HG02885 (cell line): ENCODE measurements around the gene PIGV.

Experiments
- ATAC-seq: cut with Tn5 transposase; IDR thresholded peaks from one replicate; pipeline ENCODE4 v1.9.1; 2021; ENCODE audit warnings: mild to moderate bottlenecking; ENCODE audit not compliant: unreplicated experiment, poor library complexity

PIGV gene

DNA sequence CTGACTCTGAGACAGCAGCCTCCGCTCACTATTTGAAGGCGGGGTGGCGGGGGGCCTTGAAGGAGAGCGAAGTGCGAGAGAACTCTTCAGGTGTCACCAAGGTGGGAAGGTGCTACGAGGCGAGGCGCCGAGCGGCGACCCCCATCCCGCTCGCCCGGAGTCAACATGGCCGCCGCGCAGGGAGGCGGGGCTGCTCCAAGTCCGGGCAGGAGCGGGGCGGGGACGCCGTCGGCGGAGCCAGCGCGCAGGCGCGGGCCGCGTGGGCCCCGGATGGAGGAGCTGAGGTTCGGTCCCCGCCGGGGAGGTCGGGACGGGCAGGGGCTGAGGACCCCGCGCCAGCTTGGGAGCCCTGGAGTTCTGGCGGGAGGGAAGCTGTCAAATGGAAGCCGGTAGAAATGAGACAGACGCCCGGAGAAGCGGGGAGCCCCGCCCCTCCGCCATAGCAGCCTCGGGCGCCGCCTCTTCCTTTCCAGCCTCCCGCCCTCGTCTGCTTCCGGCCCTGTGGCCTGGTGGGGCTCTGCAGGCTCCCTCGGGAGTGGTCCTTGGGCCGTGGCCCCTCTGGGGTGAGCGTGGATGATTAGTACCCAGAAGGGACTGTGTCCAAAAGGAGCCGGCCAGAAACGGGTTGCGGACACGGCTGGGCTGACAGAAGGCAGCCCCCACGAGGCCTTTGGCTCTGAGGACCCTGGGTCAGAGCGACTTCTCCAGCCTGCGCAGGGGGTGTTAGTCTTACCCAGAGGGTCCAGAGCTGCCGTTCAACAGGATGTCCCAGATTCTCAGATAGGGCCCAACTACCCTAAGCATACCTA lies at the start of gene PIGV:
PIGV (plus strand) TSS at position 245 of the 809 bp plus-strand sequence. CDS start 2,866 bp downstream, outside the sequence.
- peak; percentile 70 for ATAC-seq

DNA sequence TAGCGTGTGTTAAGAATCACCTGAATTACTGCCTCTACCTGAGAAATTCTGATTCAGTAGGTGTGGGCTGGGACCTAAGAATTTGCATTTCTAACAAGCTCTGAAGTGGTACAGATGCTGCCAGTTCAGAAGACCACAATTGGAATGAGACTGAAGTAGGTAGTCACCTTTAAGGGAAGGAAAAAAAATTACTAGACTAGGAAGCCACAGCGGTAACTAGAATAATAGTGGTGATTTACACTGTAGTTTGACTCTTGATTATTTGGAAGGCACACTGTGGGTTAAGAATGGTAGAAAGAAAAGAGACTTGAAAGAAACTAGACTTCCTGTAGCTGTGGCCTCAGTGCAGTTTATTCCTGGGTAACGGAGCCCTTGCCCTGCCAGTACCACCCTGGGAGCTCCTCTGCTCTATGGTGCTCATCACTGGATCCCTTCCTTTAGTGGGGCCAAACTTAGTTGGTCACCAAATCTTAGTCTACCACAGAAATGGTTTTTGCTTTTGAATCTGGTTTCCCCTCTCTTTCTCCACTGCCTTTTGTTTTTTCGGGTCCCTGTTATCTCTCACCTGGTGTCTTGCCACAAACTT lies 48.3 kb upstream of the PIGV start:
- ATAC-seq, result no peak

DNA sequence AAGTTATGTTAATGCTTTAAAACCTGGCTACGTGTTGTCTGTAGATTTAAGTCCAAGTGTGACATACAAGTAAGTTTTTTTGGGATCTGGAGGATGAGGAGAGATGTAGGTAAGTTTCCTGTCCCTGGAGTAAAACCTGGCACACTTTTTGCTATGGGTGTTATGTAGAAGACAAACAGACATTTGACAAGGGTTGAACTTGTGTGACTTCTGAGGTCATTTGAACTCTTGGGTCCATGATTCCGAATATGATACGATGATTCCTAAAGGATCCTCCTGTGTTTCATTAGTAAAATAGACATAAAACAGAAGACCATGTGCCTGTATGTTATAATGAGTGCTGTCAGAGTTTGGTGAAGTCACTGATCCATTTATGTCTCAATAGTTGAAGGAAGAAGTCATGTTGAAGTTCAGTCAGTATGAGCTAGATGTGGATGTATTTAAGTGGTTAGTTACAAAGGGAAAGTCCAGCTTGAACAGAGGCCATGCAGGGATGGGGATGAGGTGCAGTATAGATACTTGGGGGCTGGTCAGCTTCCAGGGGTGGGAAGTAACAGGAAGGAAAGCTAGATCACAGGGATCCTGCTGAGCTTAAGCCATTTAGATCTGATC lies 47.6 kb upstream of the PIGV start:
- ATAC-seq, result no peak

DNA sequence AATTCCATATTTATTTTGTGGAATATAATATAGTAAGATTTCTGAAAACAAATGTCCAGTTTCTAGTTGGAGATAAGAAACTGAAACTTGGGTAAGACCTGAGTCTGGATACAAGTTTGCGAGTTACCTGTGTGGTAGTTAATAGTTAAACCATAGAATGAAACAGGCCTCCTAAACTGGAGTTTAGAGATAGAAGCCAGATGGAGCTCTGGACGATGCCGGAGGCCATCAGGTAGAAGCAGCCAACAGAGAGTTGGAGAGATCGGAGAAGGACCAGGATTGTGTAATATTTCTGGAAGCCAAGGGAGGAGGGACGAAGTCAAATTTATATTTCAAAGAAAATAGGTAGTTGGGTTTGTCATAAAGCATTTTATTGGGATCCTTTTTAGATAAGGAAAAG lies 46.8 kb upstream of the PIGV start:
- no peak for ATAC-seq

DNA sequence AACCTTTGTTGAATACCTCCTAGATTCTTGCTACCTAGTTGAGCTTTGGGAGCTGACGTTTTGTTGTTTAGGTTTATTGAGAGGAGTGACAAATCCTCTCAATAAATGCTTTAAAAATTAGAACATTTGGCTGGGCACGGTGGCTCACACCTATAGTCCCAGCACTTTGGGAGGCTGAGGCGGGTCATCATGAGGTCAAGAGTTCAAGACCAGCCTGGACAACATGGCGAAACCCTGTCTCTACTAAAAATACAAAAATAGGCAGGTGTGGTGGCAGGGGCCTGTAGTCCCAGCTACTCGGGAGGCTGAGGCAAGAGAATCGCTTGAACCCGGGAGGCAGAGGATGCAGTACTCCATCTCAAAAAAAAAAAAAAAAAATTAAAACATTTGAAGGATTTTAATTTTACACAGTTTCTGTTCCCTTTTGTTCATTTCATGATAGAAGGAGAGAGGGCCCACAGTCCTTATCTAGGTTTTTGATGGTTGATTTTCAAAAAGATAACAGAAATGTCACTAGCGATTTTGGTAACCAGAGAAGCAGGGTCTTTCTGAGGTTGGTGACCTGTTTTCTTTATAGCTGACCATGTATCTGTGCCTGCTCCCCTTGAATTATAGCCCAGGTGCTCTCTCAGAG lies 44.2 kb upstream of the PIGV start:
- no peak for ATAC-seq

DNA sequence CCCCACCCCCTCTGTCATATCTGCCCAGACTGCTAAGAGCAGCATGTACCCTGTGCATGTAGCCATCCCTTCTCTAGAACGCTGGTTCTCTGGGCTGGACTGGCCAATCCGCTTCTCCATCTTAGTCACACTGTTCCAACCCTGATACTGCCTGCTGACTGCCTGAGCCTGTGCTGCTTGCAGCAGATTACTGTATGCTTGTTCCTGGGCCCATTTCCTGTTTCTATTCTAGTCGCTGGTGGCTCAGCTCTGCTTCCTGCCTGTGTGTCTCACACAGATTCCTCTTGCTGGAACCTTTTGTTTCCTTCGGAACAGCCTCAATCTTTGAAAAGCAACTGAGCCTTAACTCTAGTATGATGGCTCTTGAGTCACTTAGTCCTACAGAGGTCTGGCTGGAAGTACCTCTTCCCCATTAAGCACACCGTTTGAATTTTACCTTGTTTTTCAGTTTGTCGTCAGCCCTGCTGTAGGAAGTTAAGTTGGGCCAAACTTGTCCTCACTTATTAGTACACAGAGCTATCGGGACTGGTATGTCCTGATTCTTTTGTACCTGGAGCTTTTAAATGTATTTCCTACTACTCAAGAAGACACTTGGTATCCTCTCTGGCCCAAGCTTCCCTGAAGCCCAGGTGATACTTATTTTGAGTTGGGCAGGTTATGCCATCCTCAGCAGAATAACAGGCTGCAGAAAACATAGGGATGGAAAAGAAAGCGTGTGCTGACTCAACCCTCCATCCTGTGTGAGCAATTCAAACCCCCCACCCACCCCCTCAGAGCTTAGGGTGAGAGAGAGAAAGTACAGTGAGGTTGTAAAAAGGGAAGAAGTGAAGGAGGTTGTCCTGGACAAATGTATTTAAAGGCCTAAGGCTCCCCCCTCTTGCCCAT lies 43.4 kb upstream of the PIGV start:
- ATAC-seq, result peak; percentile 96

DNA sequence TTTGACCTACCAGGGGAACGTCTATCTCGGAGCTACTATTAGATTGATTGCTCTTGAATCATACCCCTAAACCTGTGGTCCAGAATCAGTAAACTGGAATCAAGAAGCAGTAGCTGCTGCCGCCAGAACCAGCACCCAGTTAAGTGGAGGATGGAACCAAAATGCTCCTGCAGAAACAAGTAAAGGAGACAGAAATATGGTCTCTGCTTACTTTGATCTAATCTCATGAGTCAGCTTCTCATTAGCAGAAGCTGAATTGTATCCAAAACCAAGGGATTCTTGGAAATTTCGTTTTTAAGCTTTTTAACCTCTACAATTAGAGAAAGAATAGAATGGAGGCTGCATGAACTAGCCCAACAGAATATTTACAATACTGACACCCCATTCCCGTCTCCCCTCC lies 42.6 kb upstream of the PIGV start:
- no peak for ATAC-seq

DNA sequence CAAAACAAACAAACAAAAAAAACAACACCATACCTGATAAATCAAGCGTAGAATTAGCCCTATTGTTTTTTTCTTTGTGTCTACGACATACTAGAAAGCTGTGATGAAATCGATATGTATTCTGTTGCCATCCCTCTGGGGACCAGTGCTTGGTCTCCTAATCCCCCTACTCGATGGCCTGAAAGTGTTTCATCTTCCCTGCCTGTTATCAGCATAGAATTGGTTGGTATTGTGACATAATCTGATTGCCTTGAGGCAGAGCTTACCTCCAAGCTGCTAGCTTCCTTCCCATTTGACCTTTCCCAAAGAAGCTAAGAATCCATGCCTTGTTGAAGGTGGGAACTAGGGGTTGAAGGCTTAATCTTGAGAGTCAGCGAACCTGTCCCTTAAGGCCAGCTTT lies 40.7 kb upstream of the PIGV start:
- no peak for ATAC-seq

DNA sequence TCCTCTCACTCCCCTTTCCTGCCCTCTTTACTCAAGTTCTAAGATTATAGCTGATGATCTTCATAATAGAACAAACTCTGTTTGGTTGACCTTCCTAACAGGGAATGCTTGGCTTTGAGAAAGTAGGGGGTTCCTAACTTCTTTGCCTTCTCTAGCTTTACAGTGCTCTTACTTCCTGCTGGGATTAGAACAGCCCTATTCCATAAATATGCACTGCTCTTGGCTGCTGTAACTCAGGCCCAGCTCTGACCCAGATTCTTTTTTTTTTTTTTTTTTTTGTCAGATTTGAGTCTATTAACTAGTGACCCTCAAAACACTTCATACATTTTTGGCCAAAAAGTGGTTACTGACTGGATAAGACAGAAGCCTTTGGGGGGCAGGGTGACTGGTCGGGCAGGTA lies 39.4 kb upstream of the PIGV start:
- ATAC-seq, result no peak

DNA sequence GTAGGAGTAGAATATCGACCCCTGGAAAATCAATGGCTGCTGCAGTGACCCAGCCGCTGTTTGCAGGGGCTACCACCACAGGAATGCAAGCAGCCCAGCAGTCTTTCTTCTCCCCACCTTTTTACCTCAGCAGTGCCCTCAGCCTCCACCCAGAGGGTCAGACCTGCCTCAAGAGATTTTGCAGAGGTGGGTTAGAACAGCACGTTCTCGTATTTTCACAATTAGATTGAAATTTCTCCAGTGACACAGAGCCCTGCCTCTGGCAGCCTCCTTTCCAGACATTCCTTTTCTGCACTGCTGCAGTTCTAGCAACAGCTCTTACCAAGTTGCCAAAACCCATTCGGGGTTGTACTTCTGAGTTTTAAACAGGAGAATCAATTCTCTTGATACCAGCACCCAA lies 38.3 kb upstream of the PIGV start:
- no peak for ATAC-seq

DNA sequence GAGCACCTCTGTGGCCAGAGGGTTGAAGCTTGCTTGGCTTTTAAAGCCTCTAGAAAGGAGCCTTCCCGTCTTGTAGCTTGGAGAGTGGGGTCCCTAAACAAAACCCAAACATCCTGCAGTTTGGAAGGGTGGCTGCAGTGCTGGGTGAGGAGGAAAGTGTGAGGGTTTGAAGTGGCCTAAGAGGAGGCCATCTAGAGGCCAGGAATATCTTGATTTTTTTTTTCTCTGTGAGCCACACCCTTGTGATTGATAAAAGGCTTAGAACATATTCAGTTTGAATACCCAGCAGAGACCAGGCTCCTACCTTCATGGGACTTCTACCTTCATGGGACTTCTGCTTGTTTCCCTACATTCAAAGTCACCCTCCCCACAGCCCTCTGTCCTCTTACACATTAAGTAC lies 37.3 kb upstream of the PIGV start:
- ATAC-seq, result no peak

DNA sequence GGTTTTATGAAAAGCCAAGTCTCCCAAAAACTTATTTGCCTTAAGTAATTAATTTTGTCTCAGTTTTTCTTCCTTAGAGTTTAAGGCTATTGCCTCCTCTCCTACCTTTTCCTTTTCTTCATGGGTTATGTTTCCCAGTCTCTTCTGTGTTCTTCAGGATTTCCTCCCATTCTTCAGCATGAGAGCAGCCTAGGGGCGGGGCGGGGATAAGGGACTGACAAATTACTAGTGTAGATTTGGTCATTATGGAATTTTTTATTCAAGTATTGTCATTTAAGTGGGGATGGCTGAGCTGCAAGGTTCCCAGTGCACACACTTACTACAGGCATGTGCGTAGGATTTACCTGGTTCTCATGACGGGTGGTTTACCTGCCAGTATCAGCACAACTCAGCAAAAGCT lies 35.2 kb upstream of the PIGV start:
- no peak for ATAC-seq

DNA sequence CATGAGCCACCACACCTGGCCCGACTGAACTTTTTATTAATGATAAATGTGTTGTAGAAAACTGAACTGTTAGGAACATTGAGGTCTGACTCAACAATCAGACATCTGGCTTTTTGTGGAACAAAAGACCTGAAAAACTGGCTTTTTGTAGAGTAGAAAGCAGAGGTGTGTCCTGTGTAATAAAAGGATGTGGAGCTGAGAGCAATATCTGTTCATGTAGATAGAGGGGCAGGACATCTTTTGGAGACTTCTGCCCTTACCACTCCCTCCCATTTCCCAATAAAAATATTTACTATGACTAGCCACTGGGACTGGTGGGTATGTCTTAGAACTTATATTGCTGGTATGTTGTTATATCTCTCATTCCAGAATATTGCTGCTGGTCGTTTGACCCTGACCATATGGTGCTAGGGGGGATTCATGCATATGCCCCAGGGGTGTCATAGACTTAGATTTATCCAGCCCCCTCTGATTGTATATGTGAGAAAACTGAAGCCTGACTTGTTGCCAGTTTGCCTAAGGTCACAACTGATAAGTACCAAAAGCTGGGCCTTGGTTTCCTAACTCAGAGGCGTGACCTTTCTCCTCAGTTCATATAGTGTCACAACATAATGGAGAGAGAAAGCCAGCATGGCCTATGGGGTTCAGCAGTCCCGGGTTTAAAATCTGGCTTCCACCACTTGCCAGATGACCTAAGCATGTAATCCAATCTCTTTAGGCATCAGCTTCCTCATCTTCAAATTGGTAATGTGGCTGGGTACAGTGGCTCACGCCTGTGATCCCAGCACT lies 33.5 kb upstream of the PIGV start:
- ATAC-seq, result no peak

DNA sequence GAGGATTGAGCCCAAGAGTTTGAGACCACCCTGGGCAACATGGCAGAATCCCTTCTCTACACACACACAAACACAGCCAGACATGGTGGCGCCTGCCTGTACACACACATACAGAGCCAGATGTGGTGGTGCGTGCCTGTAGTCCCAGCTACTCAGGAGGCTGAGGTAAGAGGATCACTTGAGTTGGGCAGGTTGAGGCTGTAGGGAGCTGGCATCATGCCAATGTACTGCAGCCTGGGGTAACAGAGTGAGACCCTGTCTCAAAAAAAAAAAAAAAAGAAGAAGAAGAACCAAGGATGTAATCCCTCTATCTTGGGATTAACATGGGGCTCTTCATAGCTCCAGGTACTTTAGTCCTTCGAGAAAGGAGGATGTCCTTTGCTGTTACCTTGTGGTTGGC lies 29.4 kb upstream of the PIGV start:
- no peak for ATAC-seq

DNA sequence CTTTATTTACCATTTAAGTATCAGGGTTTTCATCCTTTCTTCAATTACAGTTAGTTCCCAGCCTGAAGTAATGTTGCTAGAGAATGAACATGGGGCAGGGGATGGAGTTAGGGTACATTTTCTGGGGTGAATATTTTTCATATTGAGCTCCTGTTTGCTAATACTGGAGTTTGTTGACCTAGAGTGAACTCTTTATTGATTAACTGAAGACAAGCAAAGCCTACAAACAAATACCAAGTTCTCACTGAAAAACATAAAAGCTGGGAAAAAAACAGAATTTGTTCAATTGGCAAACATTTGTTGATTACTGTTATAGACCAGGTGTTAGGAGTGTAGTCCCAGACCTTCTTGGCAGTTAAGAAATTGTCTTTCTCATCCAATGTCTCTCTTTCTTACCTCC lies 28.2 kb upstream of the PIGV start:
- ATAC-seq, result no peak

DNA sequence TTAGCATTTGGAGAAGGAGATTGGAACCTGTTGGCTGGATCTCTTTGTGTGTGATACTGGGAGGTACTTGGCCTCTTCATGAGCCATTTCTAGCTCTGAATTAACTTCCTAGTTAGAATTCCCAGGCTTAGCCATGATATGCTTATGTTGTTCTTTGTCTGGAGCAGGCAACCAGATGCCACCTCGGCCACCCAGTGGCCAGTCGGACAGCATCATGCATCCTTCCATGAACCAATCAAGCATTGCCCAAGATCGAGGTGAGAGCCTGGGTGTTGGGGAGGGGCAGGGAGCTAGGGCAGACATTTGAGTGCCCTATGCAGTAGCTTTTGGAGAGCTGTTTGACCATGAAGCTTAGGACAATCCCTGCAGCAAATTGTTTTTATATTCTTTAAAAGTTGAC lies 26.5 kb upstream of the PIGV start:
- no peak for ATAC-seq

DNA sequence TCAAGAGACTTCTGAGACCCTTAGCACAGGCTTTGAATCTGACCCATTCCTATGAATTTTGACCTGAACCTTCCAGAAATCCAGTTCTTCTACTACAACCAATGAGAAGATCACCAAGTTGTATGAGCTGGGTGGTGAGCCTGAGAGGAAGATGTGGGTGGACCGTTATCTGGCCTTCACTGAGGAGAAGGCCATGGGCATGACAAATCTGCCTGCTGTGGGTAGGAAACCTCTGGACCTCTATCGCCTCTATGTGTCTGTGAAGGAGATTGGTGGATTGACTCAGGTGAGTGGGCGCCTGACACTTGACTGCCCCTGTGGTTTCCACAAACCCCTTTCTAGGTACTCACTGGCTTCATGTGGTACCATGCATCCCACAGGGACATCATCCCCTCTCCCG lies 20.0 kb upstream of the PIGV start:
- ATAC-seq, result no peak

DNA sequence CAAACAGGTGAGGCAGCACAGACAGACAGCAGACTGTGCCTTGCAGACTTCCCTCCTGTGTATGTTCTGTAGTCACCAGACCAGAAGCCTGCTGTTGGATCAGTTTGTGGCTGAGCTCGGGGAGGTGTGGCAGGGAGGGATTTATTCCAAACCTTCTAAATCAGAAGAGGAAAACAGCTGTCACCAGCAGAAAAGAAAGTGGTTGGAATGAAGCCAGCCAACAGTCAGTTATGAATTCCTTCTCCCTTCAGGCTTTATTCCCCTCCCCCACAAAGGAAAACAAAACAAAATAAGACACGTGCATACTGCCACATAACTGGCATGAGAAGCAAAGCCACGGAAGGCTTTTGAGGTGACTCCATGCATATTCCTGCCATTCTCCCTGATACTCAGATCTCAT lies 19.0 kb upstream of the PIGV start:
- ATAC-seq, result no peak

DNA sequence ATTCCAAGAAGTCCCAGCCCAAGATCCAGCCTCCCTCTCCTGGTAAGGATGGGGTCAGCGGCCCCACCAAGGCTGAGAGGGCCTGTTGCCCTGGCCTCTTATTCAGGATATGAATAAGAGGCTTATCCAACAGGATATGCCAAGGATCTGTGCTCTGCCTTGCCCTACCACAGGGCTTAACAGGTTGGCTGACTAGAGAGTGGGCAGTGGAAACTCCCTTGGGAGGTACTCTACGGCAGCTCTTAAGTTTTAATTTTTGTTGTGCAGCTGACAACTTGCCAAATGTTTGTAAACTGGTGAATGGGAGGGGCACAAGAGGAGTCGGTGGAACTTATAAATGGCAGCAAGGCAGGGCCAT lies 16.5 kb upstream of the PIGV start:
- ATAC-seq, result no peak
